ENCODE data around the gene KCNG2. TPM values are rescaled to one million over a fixed set of nuclear protein-coding genes. Genes with fewer than 3 reads are reported as not detected.

KCNG2 gene
- total and polyA plus RNA-seq, 2 of the 4 experiments (the other 2 are of a cell fraction), result not detected

GRCh38 chr18:79772108-79772864, 25.5 kb upstream of the KCNG2 start:
- DNase-seq, result no peak
- H3K4me3 ChIP-seq (ENCODE audit: insufficient read depth, low read depth, low read length), result no peak overlapping the region

More at GRCh38 chr18:79772108-79772864, 25.5 kb upstream of the KCNG2 start:
- H2BK15ac ChIP-seq (ENCODE audit: low read depth, low read length), result no peak overlapping the region
- no peak overlapping the region for H4K8ac ChIP-seq (ENCODE audit: low read depth in 2 of 2, low read length in 2 of 2)
- H2BK120ac ChIP-seq (ENCODE audit: low read depth, low read length), result no peak overlapping the region
- H3K4me2 ChIP-seq (ENCODE audit: low read depth, low read length), result no peak overlapping the region
- no peak overlapping the region for H3K14ac ChIP-seq (replicated peaks; ENCODE audit: low read depth, low read length)
- no peak overlapping the region for H3K4ac ChIP-seq (ENCODE audit: low read depth, low read length)
- in situ Hi-C loops (cut with MboI; ENCODE audit: low sequenced_read_pairs), result no loop called here
- no peak overlapping the region for H3K9ac ChIP-seq (ENCODE audit: low read depth, low read length)
- no peak overlapping the region for H4K5ac ChIP-seq (ENCODE audit: low read depth, low read length)
- H3K18ac ChIP-seq (ENCODE audit: low read depth, low read length), result no peak overlapping the region
- TF ChIP-seq RFX5 (IDR thresholded peaks at IDR 0.05; ENCODE audit: low read depth, low read length) (no peak), NFE2L2 (IDR thresholded peaks at IDR 0.05; ENCODE audit: low read depth, low read length) (no peak), MAFK (IDR thresholded peaks at IDR 0.05; ENCODE audit: low read depth, low read length) (no peak), ELK1 (IDR thresholded peaks at IDR 0.05; ENCODE audit: borderline replicate concordance, low read depth, low read length) (no peak), USF2 (IDR thresholded peaks at IDR 0.05; ENCODE audit: low read depth, low read length) (no peak), RCOR1 (IDR thresholded peaks at IDR 0.05; ENCODE audit: insufficient replicate concordance, low read length) (no peak)
- H3K4me1 ChIP-seq (ENCODE audit: control insufficient read depth, insufficient read depth, low read length), result no peaks in the 10 kb centered on the region
- H4K20me1 ChIP-seq (ENCODE audit: insufficient read depth, low read length), result no peaks in the 10 kb centered on the region
- intact Hi-C loops (cut with micrococcal nuclease), result no loop called here
- H2AK5ac ChIP-seq (ENCODE audit: low read depth, low read length), result no peak overlapping the region
- no TSS peak for BruUV-seq (replicated peaks)
- ATAC-seq (ENCODE audit: low read depth), result no peak
- no peak overlapping the region for H2AFZ ChIP-seq (replicated peaks; ENCODE audit: low read length, poor library complexity)
- WGBS, 2 experiments (ENCODE audit: extremely low coverage in 2 of 2, insufficient read length in 1 of 2), result 78% methylated on average over 12 of the region's 38 CpGs; no CpG with 5 or more reads in 1 of the 2 experiments
- dilution Hi-C loops (cut with HindIII; ENCODE audit: low sequenced_read_pairs, unreplicated experiment), result no loop called here
- no peaks in the 10 kb centered on the region for H3K9me1 ChIP-seq (ENCODE audit: insufficient read depth, low read length)
- H3K36me3 ChIP-seq (ENCODE audit: control insufficient read depth, insufficient read depth, low read length), result no peaks in the 10 kb centered on the region
- H3K79me1 ChIP-seq (ENCODE audit: low read depth in 1 of 2, low read length in 2 of 2), result no peaks in the 10 kb centered on the region
- H2BK5ac ChIP-seq (ENCODE audit: low read depth, low read length, poor library complexity, severe bottlenecking), result no peak overlapping the region
- H3K27me3 ChIP-seq (ENCODE audit: control insufficient read depth, insufficient read depth, low read length), result peaks cover 39% of the 10 kb centered on the region
- no peak overlapping the region for H4K91ac ChIP-seq (ENCODE audit: insufficient read depth, low read depth, low read length)
- CTCF ChIA-PET, result interaction anchor here (0.6 kb wide), 1 partner anchor 26 kb away, joined by 3 read pairs; the partner anchor contains the start of gene KCNG2
- H2AK9ac ChIP-seq (replicated peaks; ENCODE audit: low read depth, low read length, poor library complexity), result no peak overlapping the region
- POLR2A ChIA-PET (ENCODE audit: unreplicated experiment), result no interaction called here
- no peak overlapping the region for H3K56ac ChIP-seq (ENCODE audit: extremely low read depth, insufficient read depth, low read length)
- no peak overlapping the region for H3K23ac ChIP-seq (ENCODE audit: low read depth, low read length)
- H3K27ac ChIP-seq (ENCODE audit: insufficient read depth, low read length), result no peak overlapping the region
- peaks cover 23% of the 10 kb centered on the region for H3K9me3 ChIP-seq (ENCODE audit: control insufficient read depth, insufficient read depth, low read length)
- no peak overlapping the region for H2BK20ac ChIP-seq (ENCODE audit: low read depth, low read length)

All from IMR-90 (cell line).